Stimulated activated CD8-positive, alpha-beta memory T cell treated with anti-CD3 and anti-CD28 coated beads, Interleukin-7, amount 100 ng/mL, for 1 hour (primary cell): ENCODE measurements around the gene RHEBL1.

Experiments used
- DNase-seq, 2 donors: peaks; one replicate each; pipeline ENCODE4 v3.0.0-alpha.2; 2020; ENCODE audit warnings: low read depth in 2 of 2

RHEBL1 gene, protein sequence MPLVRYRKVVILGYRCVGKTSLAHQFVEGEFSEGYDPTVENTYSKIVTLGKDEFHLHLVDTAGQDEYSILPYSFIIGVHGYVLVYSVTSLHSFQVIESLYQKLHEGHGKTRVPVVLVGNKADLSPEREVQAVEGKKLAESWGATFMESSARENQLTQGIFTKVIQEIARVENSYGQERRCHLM

GRCh38 chr12:49069507-49070346 is at the start of gene RHEBL1:
Gene RHEBL1, minus strand, starts transcription at chr12:49069979. Its CDS starts 194 bp downstream, at chr12:49069785.
- DNase-seq: peak; percentile 95 to 96

DNA sequence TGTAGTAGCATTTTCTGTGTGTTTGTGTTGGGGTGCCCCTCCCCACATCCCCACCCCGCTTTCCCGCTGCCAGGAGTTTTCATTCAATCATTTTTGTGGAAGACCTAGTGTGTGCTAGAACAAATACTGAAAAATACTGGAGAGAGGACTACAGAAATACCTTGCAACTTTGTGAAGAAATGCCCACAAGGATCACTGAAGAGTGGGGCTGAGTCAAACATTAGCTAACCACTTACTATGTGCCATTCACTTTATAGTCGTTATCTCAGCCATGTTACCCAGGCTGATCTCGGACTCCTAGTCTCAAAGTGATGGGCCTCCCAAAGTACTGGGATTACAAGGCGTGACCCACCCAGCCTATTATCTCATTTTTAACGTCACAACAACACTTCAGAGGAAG is 41.4 kb upstream of the RHEBL1 start:
- no peak for DNase-seq

GRCh38 chr12:49110464-49111155 is 40.8 kb upstream of the RHEBL1 start, which contains the start of gene LMBR1L:
Gene LMBR1L, minus strand, starts transcription at chr12:49110847. Its CDS starts 292 bp downstream, at chr12:49110555.
- peak; percentile 90 to 91 for DNase-seq

- no peak for DNase-seq
These were observed 40.1 kb upstream of the RHEBL1 start for GRCh38 chr12:49109641-49110463.

- DNase-seq: no peak
These were observed 39.2 kb upstream of the RHEBL1 start for GRCh38 chr12:49108958-49109404.

DNA sequence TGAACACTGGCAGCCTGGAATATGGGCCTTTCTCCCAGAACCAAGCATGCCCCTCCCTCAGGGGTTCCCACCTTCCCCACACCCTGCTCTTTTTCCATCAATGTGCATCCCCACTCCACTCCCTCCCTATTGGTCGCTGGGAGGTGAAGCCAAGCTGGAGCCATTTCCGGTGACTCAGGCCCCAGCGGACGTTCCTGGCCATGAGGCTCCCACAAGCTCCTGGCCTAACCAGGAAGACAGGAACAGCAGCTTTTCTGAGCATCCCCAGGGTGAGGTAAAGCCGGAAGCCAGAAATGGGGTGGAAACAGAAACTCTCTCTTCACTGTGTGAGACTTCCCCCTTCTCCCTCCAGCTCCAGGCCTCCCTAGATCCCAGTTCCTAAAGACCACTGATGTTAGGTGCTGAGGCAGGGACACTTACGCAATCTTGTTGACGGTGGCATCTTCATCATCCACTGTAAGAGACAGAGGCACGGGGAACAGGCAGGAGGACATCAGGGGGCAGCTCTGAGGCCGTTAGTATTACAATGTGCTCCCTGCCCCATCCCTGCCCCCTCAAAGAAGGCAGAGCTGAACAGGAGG is 35.8 kb upstream of the RHEBL1 start:
- DNase-seq: no peak

- DNase-seq: no peak
These were observed 35.0 kb upstream of the RHEBL1 start for GRCh38 chr12:49104822-49105221.

DNA sequence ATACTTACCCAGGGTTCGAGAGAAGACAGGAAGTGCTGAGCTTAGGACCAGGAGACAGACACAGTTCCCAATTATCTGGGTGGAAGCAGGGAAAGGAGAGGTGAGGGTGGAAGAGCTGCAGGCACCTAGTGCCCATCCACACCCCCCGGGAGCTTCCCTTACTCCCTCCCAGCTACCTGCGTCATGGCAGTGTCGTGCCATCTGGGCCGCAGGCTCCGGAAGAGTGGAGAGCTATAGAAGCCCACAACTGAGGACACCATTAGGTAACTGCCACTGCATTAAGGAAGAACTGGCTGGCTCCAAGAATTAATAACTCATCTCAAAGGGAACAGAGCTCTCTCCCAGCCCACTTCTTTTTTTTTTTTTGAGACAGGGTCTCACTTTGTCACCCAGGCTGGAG is 30.6 kb upstream of the RHEBL1 start:
- DNase-seq: no peak

DNA sequence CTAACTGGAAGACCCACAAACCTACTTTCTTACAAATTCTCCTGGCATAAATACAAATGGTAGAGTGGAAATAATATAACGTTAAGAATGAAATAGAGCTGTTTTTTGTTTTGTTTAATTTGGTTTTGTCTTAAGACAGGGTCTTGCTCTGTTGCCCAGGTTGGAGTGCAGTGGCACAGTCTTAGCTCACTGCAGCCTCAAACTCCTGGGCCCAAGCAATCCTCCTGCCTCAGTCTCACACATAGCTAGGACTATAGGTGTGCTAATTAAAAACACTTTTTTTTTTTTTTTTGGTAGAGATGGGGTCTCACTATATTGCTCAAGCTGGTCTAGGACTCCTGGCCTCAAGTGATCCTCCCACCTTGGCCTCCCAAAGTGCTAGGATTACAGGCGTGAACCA is 28.9 kb upstream of the RHEBL1 start:
- no peak for DNase-seq

- DNase-seq: peak; percentile 25 to 31
These were observed 28.3 kb upstream of the RHEBL1 start for GRCh38 chr12:49098035-49098451.

DNA sequence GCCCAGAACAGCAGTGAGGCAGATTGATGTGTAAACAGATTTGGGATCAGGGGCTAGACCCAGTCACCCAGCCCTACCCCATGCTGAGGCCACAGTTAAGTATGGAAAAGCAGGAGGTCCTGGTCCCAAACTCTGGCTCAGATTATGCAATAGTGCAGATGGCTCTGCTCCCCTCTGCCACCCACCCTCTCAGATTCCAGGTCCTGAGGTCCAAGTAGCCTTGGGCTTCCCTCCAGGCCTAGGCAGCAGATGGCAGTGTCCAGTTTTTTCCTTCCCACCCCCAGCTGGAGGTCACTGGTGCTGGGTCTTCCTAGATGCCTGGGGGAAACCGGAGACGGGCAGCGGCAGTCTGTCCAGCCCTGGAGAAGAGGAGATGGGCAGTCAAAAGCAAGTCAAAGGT is 27.6 kb upstream of the RHEBL1 start:
- no peak for DNase-seq

GRCh38 chr12:49094975-49095365 is 25.2 kb upstream of the RHEBL1 start:
- no peak for DNase-seq

- no peak for DNase-seq
These were observed 24.6 kb upstream of the RHEBL1 start, which contains the start of gene DHH for GRCh38 chr12:49094160-49094974. Gene DHH, minus strand, starts transcription at chr12:49094801. Its CDS starts 289 bp downstream, at chr12:49094512.

DNA sequence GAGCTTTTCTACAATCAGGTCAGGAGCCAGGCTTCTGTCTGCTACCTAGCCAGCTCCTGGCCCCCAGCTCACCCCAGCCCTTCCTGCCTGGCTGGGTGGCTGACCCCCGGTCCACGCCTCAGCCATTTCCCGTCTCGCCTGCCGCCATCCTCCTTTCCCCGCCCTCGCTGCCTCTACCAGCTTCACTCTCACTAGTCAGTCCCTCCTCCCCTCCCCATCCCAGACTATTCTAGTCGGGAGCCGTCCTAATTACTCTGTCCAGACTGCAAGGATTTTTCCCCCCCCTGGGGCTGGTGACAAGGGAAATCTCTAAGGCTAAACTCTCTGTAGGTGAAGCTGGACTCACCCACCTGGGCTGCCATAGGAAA is 24.0 kb upstream of the RHEBL1 start:
- DNase-seq: no peak

DNA sequence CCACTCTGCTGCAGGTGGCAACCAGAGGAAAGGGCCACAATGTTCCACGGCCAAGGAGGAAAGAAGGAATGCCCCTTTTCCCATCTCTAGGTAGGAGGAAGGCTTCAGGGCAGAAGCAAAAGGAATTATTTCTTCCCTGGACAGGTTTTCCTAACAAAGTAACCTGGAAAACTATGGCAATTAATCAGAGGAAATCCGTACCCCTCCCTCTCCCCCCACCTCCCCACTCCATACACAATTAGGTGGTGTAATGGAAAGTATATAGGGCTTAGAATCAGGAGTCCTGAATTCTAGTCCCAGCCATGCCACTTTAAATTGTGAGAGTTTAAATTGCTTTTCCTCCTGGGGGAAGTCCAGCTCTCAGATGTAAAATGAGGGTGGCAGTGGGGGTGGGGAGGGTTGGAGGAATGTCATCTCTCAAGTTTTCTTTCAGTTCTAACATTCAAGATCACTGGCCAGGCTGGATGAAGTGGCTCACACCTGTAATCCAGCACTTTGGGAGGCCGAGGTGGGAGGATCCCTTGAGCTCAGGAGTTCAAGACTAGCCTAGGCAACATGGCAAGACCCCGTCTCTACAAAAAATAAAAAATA is 23.1 kb upstream of the RHEBL1 start:
- DNase-seq: no peak

DNA sequence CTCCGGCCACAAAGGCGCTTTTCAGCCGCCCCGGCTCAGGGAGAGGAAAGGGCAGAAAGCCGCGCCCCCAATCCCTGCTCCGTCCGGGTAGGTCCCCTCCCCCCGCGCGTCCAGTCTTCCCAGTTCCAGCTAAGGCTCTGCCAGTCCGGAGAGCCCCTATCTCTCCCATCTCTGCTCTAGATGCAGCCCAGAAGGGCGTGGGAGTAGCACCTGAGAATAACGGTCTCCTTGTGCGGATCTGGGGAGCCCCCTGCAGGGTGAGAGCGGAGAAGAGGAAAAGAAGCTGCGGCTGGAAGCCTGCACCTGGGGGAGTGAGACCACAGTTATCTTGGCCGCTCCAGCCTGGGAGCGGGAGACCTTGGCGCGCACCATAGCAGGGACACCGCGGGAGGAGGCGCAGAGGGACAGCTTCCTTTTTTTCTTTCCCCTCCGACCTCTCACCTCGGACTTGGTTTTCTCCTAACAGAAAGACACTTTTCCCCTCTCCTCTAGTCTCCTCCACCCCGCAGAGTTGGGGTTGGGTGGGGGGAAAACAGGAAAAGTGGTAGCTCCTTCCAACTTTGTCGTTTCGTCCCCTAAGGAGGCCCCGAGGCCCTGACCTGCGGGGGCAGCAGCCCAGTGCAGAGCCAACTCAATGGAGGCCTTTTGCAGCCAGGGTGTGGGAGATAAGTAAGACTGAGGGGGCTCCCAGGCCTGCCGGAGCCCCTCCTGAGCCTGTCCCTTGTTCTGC is 22.5 kb upstream of the RHEBL1 start:
- no peak for DNase-seq

DNA sequence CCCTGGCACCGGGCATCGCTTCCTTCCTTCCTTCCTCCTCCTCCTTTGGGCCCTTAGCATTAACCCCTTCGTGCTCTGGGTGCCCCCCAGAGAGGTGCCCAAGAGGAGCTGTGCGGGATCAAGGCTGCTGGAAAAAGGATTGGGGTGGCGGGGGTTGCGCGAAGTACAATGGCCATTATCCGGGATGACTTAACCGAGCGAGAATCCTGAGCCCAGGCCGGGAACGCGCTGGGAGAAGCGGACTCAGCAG is 22.0 kb upstream of the RHEBL1 start:
- no peak for DNase-seq

GRCh38 chr12:49091056-49091835 is 21.5 kb upstream of the RHEBL1 start:
- no peak for DNase-seq
